ENCODE results near the gene SEMA3E.
A peak's percentile ranks its signal among the peaks of the same experiment; 100 is the strongest.

SEMA3E gene

DNA sequence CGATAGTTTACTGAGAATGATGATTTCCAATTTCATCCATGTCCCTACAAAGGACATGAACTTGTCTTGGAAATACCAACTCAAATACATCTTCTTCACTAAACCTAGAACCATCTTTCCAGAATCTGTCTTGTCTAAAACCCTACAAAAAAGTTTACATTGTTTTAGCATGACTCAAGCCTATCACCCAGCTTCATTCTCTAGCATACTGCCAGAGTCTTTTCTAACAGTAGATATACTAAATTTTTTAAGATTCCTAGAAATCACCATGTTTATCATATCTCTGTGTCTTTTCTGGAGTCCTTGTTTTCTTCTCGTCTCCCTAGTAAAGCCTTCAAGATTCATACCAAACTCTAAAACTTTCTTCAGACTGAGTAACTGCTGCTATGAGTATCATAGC lies 129.7 kb downstream of the SEMA3E start:
- Histone ChIP-seq H3K79me1 (replicated peaks; ENCODE audit: low read length, poor library complexity, severe bottlenecking) (no peaks in the 10 kb centered on the region), H3K9me3 (ENCODE audit: control insufficient read depth, low read length) (no peaks in the 10 kb centered on the region)

DNA sequence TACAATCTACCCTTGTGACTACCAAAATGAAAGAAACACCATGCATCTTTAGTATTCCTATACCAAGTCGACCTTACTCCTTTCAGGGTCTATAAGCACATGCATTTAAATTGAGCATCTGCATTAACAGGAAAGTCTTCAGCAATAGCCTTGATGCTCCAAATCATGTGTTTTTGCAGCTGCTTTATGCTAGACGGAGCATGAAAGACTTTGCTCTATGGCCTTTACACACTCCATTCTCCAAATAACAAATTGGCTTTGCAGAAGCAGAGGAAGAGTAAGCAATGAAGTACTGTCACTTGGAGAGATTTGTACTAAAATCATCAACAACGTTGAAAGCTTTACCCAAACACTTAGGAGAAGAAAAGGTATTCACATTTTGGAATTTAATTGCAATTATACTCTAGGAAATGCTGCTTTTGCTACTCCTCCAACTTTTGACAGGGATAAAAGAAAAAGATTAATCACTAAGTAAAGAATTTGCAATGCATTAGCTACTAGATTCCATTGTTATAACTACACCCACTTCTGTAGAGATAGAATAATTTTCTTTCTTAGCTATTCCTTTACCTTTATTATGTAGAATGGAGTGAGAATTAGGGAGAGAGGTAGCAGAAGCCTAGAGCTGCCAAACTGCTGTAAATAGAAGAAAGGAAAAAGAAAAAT lies 131.8 kb downstream of the SEMA3E start:
- H3K9ac ChIP-seq (ENCODE audit: low read length) = no peak overlapping the region
- H2BK15ac ChIP-seq (ENCODE audit: low read depth, poor library complexity, severe bottlenecking) = no peak overlapping the region
- H3K18ac ChIP-seq (ENCODE audit: low read depth in 1 of 2, low read length in 2 of 2) = no peak overlapping the region
- no peak for DNase-seq
- H3K14ac ChIP-seq (ENCODE audit: low read length in 2 of 2) = no peak overlapping the region
- no peak overlapping the region for H3K4ac ChIP-seq (ENCODE audit: low read depth in 1 of 2, low read length in 2 of 2)
- H2BK12ac ChIP-seq (ENCODE audit: low read length in 2 of 2) = no peak overlapping the region
- no peaks in the 10 kb centered on the region for H3K79me1 ChIP-seq (replicated peaks; ENCODE audit: low read length, poor library complexity, severe bottlenecking)
- WGBS = 84% methylated on average over 1 of the region's 3 CpGs
- H4K91ac ChIP-seq (ENCODE audit: low read length) = no peak overlapping the region
- no peaks in the 10 kb centered on the region for H3K27me3 ChIP-seq (ENCODE audit: control insufficient read depth in 1 of 2, insufficient read depth in 1 of 2, low read length in 2 of 2)
- H3K4me2 ChIP-seq (ENCODE audit: low read length, poor library complexity, severe bottlenecking) = no peak overlapping the region
- no peak overlapping the region for H2BK5ac ChIP-seq (ENCODE audit: low read depth, low read length, poor library complexity, severe bottlenecking)
- no peak overlapping the region for H4K8ac ChIP-seq (ENCODE audit: low read length)
- no peak overlapping the region for H3K4me3 ChIP-seq (ENCODE audit: insufficient read depth in 1 of 2, low read depth in 1 of 2, low read length in 2 of 2)
- no peak overlapping the region for H2BK120ac ChIP-seq (ENCODE audit: low read depth, low read length)
- no peak overlapping the region for H2AK5ac ChIP-seq (ENCODE audit: low read length, severe bottlenecking)
- no peak overlapping the region for H2AFZ ChIP-seq (ENCODE audit: low read depth, low read length)
- peak overlapping the region; percentile 40 for H3K27ac ChIP-seq (ENCODE audit: low read length, poor library complexity, severe bottlenecking)
- H3K4me1 ChIP-seq (ENCODE audit: control insufficient read depth, insufficient read depth, low read depth, low read length) = no peaks in the 10 kb centered on the region
- H3K9me3 ChIP-seq (ENCODE audit: control insufficient read depth, low read length) = no peaks in the 10 kb centered on the region
- no peak overlapping the region for H3K23ac ChIP-seq (ENCODE audit: low read length in 2 of 2)
- H3K36me3 ChIP-seq (ENCODE audit: control insufficient read depth in 1 of 2, insufficient read depth in 2 of 2, low read depth in 1 of 2, low read length in 2 of 2) = no peaks in the 10 kb centered on the region

More for the DNA sequence above, 129.7 kb downstream of the SEMA3E start:
- Histone ChIP-seq H3K27ac (ENCODE audit: low read length, poor library complexity, severe bottlenecking) (no peak overlapping the region), H3K9ac (ENCODE audit: low read length) (no peak overlapping the region), H2BK12ac (ENCODE audit: low read length in 2 of 2) (no peak overlapping the region), H3K14ac (ENCODE audit: low read length in 2 of 2) (no peak overlapping the region), H3K4me3 (ENCODE audit: insufficient read depth in 1 of 2, low read depth in 1 of 2, low read length in 2 of 2) (no peak overlapping the region), H3K23ac (ENCODE audit: low read length in 2 of 2) (no peak overlapping the region), H3K4me1 (ENCODE audit: control insufficient read depth, insufficient read depth, low read depth, low read length) (no peaks in the 10 kb centered on the region), H4K91ac (ENCODE audit: low read length) (no peak overlapping the region), H4K8ac (ENCODE audit: low read length) (no peak overlapping the region), H2BK15ac (ENCODE audit: low read depth, poor library complexity, severe bottlenecking) (no peak overlapping the region), H3K36me3 (ENCODE audit: control insufficient read depth in 1 of 2, insufficient read depth in 2 of 2, low read depth in 1 of 2, low read length in 2 of 2) (no peaks in the 10 kb centered on the region), H2BK5ac (ENCODE audit: low read depth, low read length, poor library complexity, severe bottlenecking) (no peak overlapping the region), H3K4ac (ENCODE audit: low read depth in 1 of 2, low read length in 2 of 2) (no peak overlapping the region), H2BK120ac (ENCODE audit: low read depth, low read length) (no peak overlapping the region), H3K4me2 (ENCODE audit: low read length, poor library complexity, severe bottlenecking) (no peak overlapping the region), H3K27me3 (ENCODE audit: control insufficient read depth in 1 of 2, insufficient read depth in 1 of 2, low read length in 2 of 2) (no peaks in the 10 kb centered on the region), H2AFZ (ENCODE audit: low read depth, low read length) (no peak overlapping the region), H2AK5ac (ENCODE audit: low read length, severe bottlenecking) (no peak overlapping the region), H3K18ac (ENCODE audit: low read depth in 1 of 2, low read length in 2 of 2) (no peak overlapping the region)
- 87% methylated on average over 2 of the region's 2 CpGs for WGBS
- DNase-seq = no peak

DNA sequence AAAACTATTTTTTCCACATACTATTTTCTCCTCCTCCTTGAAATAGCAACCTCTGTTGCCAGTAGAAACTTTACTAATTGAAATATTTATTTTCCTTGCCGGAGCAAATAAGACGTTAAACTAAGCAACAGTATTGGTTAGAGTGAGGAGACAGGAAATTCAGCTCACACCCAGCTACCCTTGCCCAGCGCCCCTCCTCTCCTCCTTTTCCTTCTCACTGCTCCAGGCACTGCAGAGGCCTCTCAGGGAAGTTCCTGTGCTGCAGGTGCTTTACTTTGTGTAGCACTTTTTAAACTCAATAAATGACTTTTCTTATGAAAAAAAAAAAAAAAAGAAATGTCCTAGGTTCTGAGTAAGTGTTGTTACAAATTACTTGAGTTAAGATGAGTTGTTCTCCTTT lies 134.0 kb downstream of the SEMA3E start:
- no peak overlapping the region for H3K9ac ChIP-seq (ENCODE audit: low read length)
- 70% methylated on average over 3 of the region's 3 CpGs for WGBS

DNA sequence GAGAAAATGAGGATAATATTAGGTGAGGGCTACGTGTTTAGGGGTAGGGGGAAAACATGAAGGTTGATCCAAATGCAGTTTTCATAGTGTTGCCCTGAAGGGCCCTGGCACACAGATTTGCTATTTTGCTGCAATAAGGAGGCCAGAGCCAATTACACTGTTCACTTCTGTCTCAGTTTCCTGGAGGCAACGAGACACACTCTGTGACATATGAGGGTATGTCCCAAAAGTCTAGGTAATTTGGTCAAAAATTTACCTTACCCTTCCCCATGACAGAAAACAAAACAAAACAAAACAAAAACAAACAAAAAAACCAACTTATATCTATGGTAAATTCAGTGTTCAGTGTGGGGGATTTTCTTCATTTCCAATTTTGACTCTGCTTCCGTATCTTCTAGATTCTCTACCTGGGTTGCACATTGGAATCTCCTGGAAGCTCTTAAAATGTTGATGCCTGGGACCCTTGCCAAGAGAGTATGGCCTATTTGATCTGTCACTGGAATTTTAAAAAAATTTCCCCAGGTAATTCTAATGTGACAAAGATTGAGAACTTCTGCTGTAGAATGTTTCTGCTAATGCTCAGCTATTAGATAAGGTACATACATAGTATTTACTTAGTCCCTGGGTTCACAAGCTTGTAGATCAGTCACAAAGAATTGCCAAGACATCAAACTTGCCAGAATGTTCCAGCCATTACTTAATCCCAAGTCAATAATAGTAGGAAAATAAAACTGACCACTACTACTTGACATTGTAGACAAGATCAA lies 139.5 kb downstream of the SEMA3E start:
- no peak overlapping the region for H3K23ac ChIP-seq (ENCODE audit: low read length in 2 of 2)
- H3K27me3 ChIP-seq (ENCODE audit: control insufficient read depth in 1 of 2, insufficient read depth in 1 of 2, low read length in 2 of 2) = no peaks in the 10 kb centered on the region
- no peaks in the 10 kb centered on the region for H3K36me3 ChIP-seq (ENCODE audit: control insufficient read depth in 1 of 2, insufficient read depth in 2 of 2, low read depth in 1 of 2, low read length in 2 of 2)
- no peak overlapping the region for H4K91ac ChIP-seq (ENCODE audit: low read length)
- H3K18ac ChIP-seq (ENCODE audit: low read depth in 1 of 2, low read length in 2 of 2) = no peak overlapping the region
- no peaks in the 10 kb centered on the region for H3K4me1 ChIP-seq (ENCODE audit: control insufficient read depth, insufficient read depth, low read depth, low read length)
- DNase-seq = no peak
- no peak overlapping the region for H3K4me2 ChIP-seq (ENCODE audit: low read length, poor library complexity, severe bottlenecking)
- no peaks in the 10 kb centered on the region for H3K9me3 ChIP-seq (ENCODE audit: control insufficient read depth, low read length)
- no peak overlapping the region for H3K4ac ChIP-seq (ENCODE audit: low read depth in 1 of 2, low read length in 2 of 2)
- 94% methylated on average over 1 of the region's 3 CpGs for WGBS
- H3K9ac ChIP-seq (ENCODE audit: low read length) = no peak overlapping the region
- H2BK5ac ChIP-seq (ENCODE audit: low read depth, low read length, poor library complexity, severe bottlenecking) = no peak overlapping the region
- no peak overlapping the region for H3K4me3 ChIP-seq (ENCODE audit: insufficient read depth in 1 of 2, low read depth in 1 of 2, low read length in 2 of 2)
- no peak overlapping the region for H2AK5ac ChIP-seq (ENCODE audit: low read length, severe bottlenecking)
- H4K8ac ChIP-seq (ENCODE audit: low read length) = no peak overlapping the region
- H3K79me1 ChIP-seq (replicated peaks; ENCODE audit: low read length, poor library complexity, severe bottlenecking) = no peaks in the 10 kb centered on the region
- no peak overlapping the region for H2AFZ ChIP-seq (ENCODE audit: low read depth, low read length)
- no peak overlapping the region for H3K14ac ChIP-seq (ENCODE audit: low read length in 2 of 2)
- H2BK120ac ChIP-seq (ENCODE audit: low read depth, low read length) = no peak overlapping the region
- H2BK12ac ChIP-seq (ENCODE audit: low read length in 2 of 2) = no peak overlapping the region
- no peak overlapping the region for H2BK15ac ChIP-seq (ENCODE audit: low read depth, poor library complexity, severe bottlenecking)
- H3K27ac ChIP-seq (ENCODE audit: low read length, poor library complexity, severe bottlenecking) = no peak overlapping the region

More for the DNA sequence above, 134.0 kb downstream of the SEMA3E start:
- Histone ChIP-seq H3K9me3 (ENCODE audit: control insufficient read depth, low read length) (no peaks in the 10 kb centered on the region), H2BK15ac (ENCODE audit: low read depth, poor library complexity, severe bottlenecking) (no peak overlapping the region), H3K4ac (ENCODE audit: low read depth in 1 of 2, low read length in 2 of 2) (no peak overlapping the region), H2AK5ac (ENCODE audit: low read length, severe bottlenecking) (no peak overlapping the region), H3K36me3 (ENCODE audit: control insufficient read depth in 1 of 2, insufficient read depth in 2 of 2, low read depth in 1 of 2, low read length in 2 of 2) (no peaks in the 10 kb centered on the region), H2BK12ac (ENCODE audit: low read length in 2 of 2) (no peak overlapping the region), H3K18ac (ENCODE audit: low read depth in 1 of 2, low read length in 2 of 2) (no peak overlapping the region), H3K27me3 (ENCODE audit: control insufficient read depth in 1 of 2, insufficient read depth in 1 of 2, low read length in 2 of 2) (no peaks in the 10 kb centered on the region), H4K91ac (ENCODE audit: low read length) (no peak overlapping the region), H3K23ac (ENCODE audit: low read length in 2 of 2) (no peak overlapping the region), H4K8ac (ENCODE audit: low read length) (no peak overlapping the region), H3K27ac (ENCODE audit: low read length, poor library complexity, severe bottlenecking) (no peak overlapping the region), H2BK120ac (ENCODE audit: low read depth, low read length) (no peak overlapping the region), H3K4me1 (ENCODE audit: control insufficient read depth, insufficient read depth, low read depth, low read length) (no peaks in the 10 kb centered on the region), H3K79me1 (replicated peaks; ENCODE audit: low read length, poor library complexity, severe bottlenecking) (no peaks in the 10 kb centered on the region), H3K14ac (ENCODE audit: low read length in 2 of 2) (no peak overlapping the region), H2BK5ac (ENCODE audit: low read depth, low read length, poor library complexity, severe bottlenecking) (no peak overlapping the region), H2AFZ (ENCODE audit: low read depth, low read length) (no peak overlapping the region), H3K4me2 (ENCODE audit: low read length, poor library complexity, severe bottlenecking) (no peak overlapping the region), H3K4me3 (ENCODE audit: insufficient read depth in 1 of 2, low read depth in 1 of 2, low read length in 2 of 2) (no peak overlapping the region)
- no peak for DNase-seq

Measured in mesenchymal stem cell (in vitro differentiated cells and primary cell).